ENCODE results near the gene SORT1.
"Not testable (repeated sequence)": the region's sequence is repeated elsewhere in the genome, so short reads cannot be mapped to it uniquely, and the experiment has no call there.

Gene SORT1

DNA sequence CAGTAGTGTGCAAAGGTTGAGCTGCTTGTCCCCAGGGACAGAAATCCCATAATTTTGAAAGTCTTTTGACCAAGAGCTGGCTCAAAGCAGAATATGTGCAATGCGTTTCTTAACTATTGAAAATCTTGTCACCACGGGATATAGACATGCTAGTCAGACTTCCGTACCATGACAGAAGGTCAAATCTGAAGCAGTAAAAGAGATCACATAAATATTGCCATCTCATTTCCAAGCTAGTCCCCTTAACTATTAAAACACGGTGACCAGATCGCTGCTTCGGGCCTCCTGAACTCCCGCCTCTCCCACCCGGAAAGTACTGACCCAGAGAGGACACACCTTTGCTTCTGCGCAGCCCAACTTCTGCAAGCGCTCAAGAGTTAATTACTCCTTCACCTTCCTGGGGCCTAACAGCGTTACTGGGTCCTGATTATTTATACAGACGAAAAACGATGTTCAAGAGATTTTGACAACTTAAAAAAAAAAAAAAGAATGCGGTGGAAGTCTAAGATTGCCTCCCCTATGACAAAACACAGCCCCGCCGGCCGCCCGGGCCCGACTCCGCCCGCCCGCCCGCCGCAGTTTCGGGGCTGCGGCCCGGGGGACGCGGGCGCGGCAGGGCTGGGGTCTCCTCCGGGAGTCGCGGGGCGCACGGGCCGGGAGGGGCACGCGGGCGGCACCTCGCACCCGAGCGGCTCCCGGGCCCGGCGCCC is 692 bp downstream of the SORT1 start:
- DNase-seq: no peak

DNA sequence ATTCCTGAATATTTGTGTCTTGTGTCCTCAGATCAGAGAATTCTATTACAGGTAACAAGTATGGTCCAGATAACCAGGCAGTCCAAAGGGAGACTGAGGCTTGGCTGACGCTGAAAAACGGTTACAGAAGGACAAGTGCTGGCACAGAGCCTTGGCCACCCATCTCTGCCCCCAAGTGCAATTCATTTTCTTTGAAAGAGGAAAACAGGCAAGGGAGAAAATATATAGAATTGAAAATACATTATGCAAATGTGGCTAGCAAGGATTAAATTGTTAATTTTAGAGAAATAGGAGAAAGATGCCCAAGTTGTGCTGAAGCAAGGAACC is 1.2 kb downstream of the SORT1 start:
- DNase-seq: no peak

DNA sequence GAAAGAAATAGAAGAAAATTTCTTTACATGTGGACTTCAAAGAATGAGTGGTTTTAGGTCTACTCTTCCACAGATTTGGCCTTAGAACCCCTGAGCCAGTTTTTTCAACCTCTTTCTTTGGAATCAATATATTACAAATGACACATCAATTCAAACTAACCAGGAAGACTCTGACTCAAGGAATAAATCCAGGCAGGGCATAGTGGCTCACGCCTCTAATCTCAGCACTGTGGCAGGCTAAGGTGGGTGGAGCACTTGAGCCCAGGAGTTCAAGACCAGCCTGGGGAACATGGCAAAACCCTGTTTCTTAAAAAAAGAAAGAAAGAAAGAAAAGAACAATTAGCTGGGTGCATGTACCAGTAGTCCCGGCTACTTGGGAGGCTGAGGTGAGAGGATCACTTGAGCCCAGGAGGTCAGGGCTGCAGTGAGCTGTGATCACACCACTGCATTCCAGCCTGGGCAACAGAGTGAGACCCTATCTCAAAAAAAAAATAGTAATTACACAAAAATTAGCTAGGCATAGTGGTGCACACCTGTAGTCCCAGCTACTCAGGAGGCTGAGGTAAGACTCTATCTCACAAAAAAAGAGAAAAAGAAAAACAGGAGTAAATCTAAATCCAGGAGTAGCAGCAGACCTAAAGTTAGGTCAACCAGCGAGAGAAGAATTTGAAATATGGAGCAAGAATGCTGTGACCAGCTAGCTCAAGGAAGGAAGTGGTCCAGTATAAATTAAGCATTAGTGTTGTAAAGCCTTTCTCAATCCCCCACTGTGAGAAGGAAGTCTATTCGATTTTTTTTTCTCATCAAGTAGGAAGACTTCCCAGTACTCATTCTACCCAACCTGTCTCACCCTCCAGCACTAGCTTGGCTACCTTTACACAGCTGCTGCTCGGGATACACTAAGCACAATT is 1.9 kb downstream of the SORT1 start:
- DNase-seq: peak; percentile 86 to 94

DNA sequence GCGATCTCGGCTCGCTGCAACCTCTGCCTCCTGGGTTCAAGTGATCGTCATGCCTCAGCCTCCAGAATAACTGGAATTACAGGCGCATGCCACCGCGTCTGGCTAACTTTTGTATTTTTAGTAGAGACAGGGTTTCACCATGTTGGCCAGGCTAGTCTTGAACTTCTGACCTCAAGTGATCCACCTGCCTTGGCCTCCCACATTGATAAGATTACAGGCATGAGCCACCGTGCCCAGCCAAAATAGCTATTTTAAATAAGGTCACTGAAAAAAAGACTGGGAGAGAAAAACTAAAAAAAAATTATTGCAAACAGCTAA is 2.5 kb downstream of the SORT1 start:
- not testable (repeated sequence) for DNase-seq

DNA sequence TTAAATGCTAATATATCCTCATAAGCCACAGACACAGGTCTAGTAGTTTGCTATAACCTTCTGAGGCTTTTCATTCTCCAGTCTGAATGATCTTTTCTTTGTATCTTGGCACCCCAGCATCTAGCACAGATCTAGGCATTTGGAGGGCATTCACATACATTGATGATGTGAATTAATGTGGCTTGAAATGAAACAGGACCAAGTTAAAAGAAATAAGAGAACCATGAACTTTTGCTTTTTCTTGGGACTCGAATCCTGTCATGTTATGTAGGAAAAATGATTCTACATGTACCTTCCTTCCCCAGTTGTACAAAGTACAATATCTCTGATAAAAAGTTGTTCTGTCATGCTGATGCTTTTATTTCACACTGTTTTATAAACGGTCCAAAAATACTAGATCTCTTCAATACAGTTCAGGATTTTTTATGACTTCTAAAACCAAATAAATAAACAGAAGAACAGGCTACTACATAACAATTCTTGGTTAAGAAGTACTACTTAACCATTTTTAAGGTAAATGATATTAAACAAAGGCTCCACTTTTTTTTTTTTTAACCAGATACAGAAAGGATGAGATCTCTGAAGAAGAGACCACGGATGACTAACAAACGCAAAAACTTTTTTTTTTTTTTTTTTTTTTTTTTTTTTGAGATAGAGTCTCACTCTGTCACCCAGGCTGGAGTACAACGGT is 3.0 kb downstream of the SORT1 start:
- DNase-seq: no peak

DNA sequence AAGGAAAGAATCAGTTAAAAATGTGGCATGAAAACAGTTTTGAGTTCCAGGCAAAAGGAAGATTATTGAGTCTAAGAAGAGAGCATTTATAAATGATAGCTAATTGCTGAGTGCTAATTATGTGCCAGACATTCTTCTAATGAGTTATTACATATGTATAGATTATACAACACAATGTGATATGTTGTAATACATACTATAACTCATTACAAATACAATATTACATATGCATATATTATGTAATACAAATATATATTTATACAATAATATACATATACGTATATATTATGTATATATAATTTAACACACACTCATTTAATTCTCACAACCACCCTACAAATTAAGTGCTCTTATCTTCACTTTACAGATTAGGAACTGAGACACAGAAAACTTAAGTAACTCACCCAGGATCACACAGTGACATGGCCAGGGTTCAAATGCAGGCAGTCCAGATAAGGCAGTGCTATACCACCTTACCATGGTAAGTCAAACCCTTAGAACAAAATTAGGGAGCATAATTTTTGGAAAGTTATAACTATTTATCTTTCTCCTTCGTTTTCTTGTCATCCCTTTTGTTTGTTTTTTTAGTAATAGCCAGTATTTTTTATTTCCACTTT is 4.0 kb downstream of the SORT1 start:
- no peak for DNase-seq

DNA sequence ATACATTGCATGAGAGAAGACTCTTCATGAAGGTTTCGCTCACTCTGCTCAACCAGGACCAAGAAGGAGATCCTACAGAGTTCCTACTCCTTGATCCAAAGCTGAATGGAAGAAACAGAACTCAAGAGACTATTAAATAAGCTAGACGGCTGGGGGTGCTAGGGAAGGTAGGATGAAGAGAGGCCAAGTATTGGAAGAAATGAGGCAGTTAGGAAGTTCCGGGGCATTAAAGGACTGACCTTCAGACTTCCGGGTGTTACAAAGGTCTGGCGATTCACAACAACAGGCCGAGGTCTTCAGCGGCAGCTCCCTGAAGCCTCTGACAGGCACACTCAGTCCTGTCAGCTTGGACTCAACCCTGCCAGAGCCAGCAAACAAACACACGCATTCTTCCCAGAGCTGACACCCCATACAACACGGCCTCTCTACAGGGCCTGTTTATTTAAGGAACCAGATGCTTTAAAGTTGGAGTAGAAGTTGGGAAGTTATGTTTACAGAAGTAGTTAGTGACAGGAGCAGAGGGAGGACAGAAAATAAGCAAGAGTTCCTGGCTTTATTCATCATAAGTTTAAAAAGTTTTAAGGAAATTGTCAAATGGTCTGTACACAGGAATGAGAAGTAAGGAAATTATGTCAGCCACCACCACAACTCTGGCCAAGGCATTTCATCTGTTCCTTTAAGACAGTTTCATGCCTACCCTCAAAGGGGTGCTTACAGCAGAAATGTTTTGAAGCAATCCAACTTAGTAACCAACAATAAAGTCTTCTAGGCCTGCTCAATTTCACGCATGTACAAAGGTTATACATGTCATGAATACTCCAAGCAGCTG is 4.7 kb downstream of the SORT1 start:
- DNase-seq: peak; percentile 14 to 27

DNA sequence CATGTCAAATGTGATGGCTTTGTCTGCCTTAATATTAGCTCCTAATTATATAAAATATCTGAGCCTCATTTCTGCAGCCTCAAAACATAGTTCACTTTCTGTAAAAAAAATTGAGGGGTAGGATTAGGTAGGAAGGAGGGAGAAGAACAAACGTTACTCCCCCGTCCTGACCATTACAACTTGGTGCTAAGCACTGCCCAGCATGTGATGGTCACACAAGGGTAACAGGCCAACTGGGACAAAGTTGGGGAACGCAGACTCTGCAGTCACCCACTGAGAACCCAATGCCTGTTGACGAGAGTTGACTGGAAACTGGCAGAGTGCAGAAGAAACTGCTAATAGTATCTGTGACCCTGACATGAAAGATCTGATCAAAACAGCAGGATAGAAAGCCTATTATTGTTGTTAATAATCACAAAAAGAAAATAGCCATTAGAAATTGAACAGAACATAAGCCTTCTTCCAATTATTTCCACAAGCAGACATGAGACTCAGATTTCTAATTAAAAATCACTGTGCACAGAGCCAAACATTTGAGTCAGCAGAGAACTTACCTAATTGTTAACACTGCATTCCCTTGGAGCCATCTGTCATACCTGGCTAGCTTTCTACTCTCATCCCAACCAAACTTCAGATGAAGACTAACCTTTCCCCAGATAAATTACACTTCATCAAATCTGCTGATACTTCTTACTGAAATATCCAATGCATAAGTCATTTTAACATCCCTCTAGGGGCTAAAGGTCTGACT is 5.5 kb downstream of the SORT1 start:
- DNase-seq: no peak

DNA sequence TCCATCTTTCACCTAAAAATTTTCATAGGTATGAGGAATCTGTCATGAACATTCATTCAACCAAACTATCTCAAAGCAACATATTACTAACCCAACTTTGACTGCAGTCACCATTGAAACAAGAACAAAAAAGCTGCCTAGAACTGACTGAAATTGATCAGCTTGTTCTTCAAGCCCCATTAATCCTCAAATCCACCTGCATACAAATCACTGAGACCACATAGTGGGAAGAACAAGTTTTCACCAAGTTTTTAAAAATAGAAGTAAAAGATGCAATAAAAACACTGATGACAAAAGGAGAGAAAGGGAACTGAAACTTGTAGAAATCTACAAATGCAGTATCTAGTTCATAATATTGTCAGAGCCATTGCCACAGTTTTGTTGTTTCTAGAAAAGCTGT is 6.1 kb downstream of the SORT1 start:
- DNase-seq: no peak

DNA sequence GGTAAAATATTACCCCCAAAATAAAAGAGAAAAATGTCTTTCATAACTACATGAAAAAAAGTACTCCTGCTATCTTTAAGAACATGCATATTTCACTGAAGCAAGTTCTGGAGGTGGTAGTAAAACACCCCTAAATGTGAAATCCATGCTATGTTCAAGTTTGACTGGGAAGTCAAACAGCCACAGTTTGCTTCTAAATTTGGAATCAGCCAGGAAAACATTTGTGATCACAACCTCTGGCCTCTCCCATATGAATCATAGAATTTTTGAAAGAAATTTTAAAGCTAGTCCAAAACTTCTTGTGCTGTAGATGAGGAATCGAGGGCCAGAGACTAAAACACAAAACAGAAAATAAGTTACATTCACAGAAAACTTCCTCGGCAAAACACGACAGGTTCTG is 6.6 kb downstream of the SORT1 start:
- DNase-seq: no peak

DNA sequence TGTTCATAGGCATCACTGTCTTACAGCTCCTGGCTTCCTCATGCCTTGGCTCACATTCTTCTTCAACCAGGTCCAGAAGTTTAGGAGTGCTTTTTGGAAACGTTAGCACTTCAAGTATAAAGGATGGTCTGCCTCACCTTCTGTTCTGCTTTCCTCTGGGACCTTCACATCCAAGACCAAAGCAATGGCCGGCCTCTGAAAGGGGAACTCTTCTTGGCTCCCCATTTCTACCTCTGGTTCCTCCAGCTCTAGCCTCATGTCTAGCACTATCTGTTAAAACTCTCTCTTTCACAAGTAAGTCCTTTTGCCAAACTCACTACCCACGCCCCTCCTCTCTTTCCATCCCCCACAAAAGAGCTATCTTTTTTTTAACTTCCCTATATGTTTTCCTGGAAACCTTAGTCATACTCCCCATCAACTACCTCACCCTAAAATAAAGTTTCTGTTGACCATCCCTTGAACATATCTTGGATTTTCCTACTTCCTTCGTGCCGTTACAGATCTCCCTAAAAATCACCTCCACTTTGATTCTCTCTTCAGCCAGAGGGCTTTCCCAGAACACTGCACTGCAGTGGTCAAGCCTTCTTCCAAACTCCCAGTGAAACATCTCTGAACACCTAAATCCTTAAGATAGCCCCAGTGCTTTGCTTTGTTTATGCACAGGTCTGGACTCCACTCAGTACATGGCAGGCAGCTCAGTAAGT is 7.9 kb downstream of the SORT1 start:
- peak; percentile 52 to 71 for DNase-seq

DNA sequence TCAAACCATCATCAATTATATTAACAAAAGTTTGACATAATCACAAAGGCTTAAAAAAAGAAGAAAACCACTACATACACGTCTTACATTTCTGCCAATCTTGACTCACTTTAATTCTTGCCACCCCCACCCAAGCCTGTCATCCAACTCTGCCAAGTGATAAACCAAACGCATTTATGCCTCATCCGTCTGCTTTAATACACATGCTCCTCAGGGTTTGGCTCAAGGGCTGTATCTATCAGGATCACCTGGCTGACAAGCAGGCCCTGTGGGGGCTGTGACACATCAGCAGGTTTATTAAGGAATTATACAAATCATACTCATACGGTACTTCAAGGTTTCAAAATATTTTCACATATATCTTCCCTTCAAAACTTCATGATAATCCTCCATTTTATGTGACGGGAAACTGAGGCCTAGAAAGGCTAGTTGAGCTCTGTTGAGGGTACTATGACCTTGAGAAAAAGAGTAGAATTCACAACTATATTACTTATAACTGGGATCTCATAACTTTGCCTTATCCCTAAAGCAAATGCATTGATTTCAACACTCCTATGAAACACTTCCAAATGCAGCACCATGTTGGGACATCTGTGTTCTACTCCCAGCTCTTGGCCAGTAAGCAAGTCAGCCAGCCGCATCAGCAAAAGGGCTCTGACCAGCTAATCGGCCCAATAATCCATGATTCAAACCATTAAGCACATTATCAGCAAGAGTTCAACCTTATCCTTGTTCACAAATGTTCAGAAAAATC is 8.7 kb downstream of the SORT1 start:
- no peak for DNase-seq

DNA sequence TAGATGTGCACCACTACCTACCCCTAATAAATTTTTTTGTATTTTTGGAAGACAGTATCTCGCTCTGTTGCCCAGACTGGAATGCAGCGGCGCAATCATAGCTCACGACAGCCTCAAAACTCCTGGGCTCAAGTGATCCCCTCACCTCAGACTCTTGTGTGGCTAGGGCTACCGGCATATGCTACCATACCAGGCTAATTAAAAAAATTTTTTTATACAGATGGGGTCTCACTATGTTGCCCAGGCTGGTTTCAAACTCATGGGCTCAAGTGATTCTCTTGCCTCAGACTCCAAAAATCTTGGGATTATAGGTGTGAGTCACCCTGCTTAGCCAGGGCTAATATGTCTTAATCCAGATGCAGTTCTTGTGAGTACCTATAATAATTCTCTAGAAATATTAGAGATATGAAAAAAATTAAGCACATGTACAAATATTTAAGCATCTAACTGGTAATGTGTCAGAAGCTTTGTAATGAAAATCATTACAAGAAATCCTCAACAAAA is 9.5 kb downstream of the SORT1 start:
- DNase-seq: no peak

DNA sequence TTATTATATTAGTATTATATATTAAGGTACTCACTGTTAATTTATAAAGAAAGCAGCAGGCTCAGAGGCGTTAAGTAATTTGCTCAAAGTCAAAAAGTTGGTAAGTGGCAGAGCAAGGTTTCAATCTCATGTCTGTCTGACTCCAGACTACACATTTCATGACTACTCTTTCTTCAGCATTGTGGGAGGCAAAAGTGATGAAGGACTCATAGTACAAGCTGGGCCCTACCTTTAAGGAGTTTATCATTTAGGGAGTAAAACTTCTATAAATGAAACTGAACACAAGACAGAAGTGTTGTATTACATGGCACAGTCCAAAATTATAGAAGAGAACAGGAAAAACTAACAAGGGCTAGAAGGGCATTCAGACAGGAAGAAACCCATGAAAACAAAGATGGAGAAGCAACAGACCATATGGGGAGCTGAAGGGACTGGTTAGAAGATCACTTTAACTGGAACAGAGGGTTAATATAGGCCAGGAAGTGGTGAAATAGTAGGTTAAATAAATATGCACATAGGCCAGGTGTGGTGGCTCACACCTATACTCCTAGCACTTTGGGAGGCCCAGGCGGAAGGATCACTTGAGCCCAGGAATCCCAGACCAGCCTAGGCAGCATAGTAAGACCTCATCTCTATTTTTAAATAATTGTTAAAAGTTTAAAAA is 11.5 kb downstream of the SORT1 start:
- DNase-seq: no peak

DNA sequence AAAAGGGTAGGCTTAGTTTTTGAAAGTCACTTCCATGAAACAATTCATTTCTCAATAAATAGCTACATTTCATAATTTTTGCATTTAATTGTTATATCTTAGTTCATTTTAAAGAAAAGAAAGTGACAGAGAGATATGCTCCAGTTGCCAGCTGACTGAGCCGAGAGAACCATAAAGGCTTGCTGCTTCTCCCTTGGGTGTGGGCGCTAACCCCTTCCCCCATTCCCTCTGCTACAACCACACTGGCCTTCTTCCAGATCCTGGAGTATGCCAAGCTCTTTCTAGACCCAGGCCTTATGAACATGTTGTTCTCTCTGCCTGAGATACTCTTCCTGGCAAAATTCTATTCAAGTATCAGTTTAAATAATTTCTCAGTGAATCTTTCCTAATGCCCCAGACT is 12.3 kb downstream of the SORT1 start:
- no peak for DNase-seq

DNA sequence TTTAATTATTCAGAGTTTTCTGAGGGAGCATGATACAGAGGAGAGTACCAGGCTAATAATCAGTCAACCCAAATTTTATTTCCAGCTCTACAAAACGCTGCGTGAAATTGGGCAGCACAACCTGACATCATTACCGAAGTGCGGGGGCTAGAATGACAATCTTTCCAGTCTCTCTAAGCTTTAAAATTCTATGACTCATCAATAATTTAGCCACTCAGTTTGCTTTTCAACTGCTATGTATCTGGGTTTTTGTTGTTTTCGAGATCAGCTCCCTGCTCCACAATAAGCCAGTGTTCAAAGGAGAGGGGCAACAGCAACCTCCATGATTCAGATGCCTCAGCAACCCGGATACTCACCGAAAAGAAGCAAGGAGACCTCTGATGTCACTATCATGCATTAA is 13.9 kb downstream of the SORT1 start:
- DNase-seq: no peak

DNA sequence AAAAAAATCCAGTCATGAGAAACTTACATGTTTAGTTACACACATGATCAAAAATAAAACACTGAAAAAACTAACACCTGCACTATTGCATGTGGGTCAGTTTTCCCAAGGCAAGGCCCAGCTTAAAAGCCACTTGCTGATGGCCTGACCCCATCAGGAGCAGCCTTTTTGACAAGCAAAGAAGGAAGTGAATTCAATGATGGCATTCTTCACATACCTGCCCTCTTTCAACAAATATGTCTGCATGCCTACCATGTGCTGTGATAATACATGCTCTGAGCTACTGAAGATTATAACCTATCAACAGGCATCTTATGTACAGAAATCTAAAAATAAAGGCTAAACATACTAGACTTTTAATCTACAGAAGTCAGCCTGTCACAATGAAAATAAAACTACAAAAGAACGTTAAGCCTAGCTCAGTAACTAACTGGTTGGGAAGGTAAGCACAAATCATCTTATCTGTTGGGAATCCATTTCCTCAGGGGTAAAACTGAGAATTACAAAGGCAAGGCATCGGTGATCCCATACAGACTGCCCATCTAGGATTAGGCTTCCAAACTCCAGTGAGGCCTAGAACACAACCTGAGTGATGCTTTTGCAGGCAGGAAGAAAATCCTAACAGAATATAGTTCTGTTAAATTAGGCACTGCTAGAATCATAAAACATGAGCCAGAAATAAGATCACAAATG is 14.5 kb downstream of the SORT1 start:
- DNase-seq: no peak

DNA sequence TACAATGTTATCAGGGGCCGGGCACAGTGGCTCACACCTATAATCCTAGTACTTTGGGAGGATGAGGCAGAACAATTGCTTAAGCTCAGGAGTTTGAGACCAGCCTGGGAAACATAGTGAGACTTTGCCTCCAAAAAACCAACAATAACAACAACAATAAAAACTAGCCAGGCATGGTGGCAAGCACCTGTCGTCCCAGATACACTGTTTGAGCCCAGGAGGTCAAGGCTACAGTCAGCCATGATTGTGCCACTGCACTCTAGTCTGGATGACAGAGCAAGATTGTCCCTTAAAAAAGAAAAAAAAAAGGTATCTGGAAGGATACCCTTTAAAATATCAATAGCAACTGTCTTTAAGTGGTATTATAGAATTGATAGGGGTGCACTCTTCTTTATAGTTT is 16.1 kb downstream of the SORT1 start:
- no peak for DNase-seq

DNA sequence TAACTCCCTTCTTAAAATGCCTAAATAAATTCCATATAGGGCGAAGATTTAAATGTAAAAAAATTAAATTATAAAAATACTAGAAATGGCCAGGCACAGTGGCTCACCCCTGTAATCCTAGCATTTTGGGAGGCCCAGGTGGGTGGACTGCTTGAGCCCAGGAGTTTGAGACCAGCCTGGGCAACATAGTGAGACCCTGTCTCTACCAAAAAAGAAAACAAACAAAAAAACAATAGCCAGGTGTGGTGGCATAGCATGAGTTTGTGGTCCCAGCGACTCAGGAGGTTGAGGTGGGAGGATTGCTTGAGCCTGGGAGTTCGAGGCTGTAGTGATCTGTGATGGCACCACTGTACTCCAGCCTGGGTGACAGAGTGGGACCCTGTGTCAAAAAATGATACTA is 17.8 kb downstream of the SORT1 start:
- DNase-seq: no peak

Measured in AML-193 (cell line).